HCT116 (cell line): Measurements from ENCODE around the gene MAPK8. TPM values are rescaled to one million over a fixed set of nuclear protein-coding genes. Genes with fewer than 3 reads are reported as not detected.

Source experiments
- ATAC-seq: fragments of 200-7000 bp; cut with Tn5 transposase; 2 replicates; pipeline ENCODE4 v1.9.1; 2020; ENCODE audit warnings: mild to moderate bottlenecking, moderate library complexity
- BruUV-seq: library from RNA; stranded (reverse); fragments of 400-500 nt; replicated peaks from 2 replicates; lab custom pipeline; 2021; lab: Mats Ljungman, UMichigan
- CTCF ChIA-PET: fragments of 300-600 bp; sonication (Branson Sonifier 250); formaldehyde crosslinking; loops from one replicate; lab custom pipeline; 2021; ENCODE audit warnings: antibody characterized with exemption; lab: Charles Lee
- POLR2A ChIA-PET: fragments of 300-600, 350-600 bp; sonication (Branson Sonifier 250); formaldehyde crosslinking; loops from one replicate; lab custom pipeline; 2021; ENCODE audit warnings: antibody characterized with exemption; lab: Charles Lee
- RAD21 ChIA-PET, 2 experiments: fragments of 300-600 bp; sonication (Branson Sonifier 250); formaldehyde crosslinking; loops; one replicate each; lab custom pipeline; 2023; ENCODE audit warnings: low total read pairs in 2 of 2; ENCODE audit not compliant: uncharacterized antibody in 2 of 2, unreplicated experiment in 2 of 2, low non-redundant PET in 1 of 2; lab: Charles Lee
- DNase-seq: peaks from one replicate; pipeline ENCODE4 v3.0.0-alpha.2; 2010; ENCODE audit warnings: low read depth, low spot score
- H2AFZ ChIP-seq: fragments of 200-600 bp; shearing (Covaris generic), sonication (generic); 2 replicates; pipeline ENCODE4 v1.6.1; 2017; ENCODE audit warnings: low read depth, mixed run types, mixed read lengths, antibody characterized with exemption, low read length; ENCODE audit not compliant: poor library complexity, severe bottlenecking
- H3K27ac ChIP-seq: 2 replicates; pipeline ENCODE4 v1.5.1; 2012; ENCODE audit warnings: low read depth, low read length
- H3K27me3 ChIP-seq: fragments of 200-600 bp; sonication (generic); 2 replicates; pipeline ENCODE4 v1.6.1; 2016; ENCODE audit warnings: mixed run types, low read length, mixed read lengths; ENCODE audit not compliant: insufficient read depth
- H3K36me3 ChIP-seq, 2 experiments: fragments of 200-500 bp in 1 of 2; fragments of 200-600 bp in 1 of 2; sonication (Bioruptor generic) in 1 of 2; sonication (generic) in 1 of 2; 2 replicates each; pipeline versions ENCODE4 v1.5.1 to v1.6.1; 2014 to 2016; ENCODE audit warnings: low read length in 2 of 2, inconsistent platforms in 1 of 2, mixed read lengths in 1 of 2, mixed run types in 1 of 2; ENCODE audit not compliant: insufficient read depth in 2 of 2, control insufficient read depth in 1 of 2
- H3K4me1 ChIP-seq, 2 experiments: fragments of 200-600 bp in 1 of 2; sonication (generic) in 1 of 2; 2 replicates each; pipeline versions ENCODE4 v1.5.1 to v1.6.1; 2012 to 2017; ENCODE audit warnings: low read length in 2 of 2, inconsistent platforms in 1 of 2, mild to moderate bottlenecking in 1 of 2, mixed read lengths in 1 of 2, mixed run types in 1 of 2, moderate library complexity in 1 of 2; ENCODE audit not compliant: insufficient read depth in 2 of 2, control insufficient read depth in 1 of 2
- H3K4me2 ChIP-seq: fragments of 200-600 bp; sonication (generic); 2 replicates; pipeline ENCODE4 v1.6.1; 2017; ENCODE audit warnings: mixed run types, low read length, mixed read lengths
- H3K4me3 ChIP-seq, 2 experiments: fragments of 200-600 bp in 1 of 2; sonication (generic) in 1 of 2; replicated peaks in 1 of 2; 2 replicates each; pipeline ENCODE4 v1.5.1; 2011 to 2016; ENCODE audit warnings: low read length in 2 of 2, control low read depth in 1 of 2, low read depth in 1 of 2, mild to moderate bottlenecking in 1 of 2, mixed read lengths in 1 of 2, mixed run types in 1 of 2
- H3K79me2 ChIP-seq: fragments of 200-600 bp; sonication (generic); 2 replicates; pipeline ENCODE4 v1.6.1; 2017; ENCODE audit warnings: mild to moderate bottlenecking, mixed run types, low read length, moderate library complexity, mixed read lengths; ENCODE audit not compliant: insufficient read depth
- H3K9ac ChIP-seq: fragments of 200-600 bp; sonication (generic); 2 replicates; pipeline ENCODE4 v1.6.1; 2016; ENCODE audit warnings: low read length, mixed read lengths
- H3K9me2 ChIP-seq: fragments of 200-600 bp; sonication (generic), shearing (Covaris generic); 2 replicates; pipeline ENCODE4 v1.6.1; 2017; ENCODE audit warnings: mixed run types, mild to moderate bottlenecking, moderate library complexity; ENCODE audit not compliant: insufficient read depth
- H3K9me3 ChIP-seq, 2 experiments: fragments of 200-500 bp in 1 of 2; fragments of 200-600 bp in 1 of 2; sonication (Bioruptor generic) in 1 of 2; sonication (generic) in 1 of 2; 2 replicates each; pipeline ENCODE4 v1.6.1; 2014 to 2017; ENCODE audit warnings: low read length in 2 of 2, mixed read lengths in 2 of 2, inconsistent platforms in 1 of 2, low read depth in 1 of 2, mild to moderate bottlenecking in 1 of 2, mixed run types in 1 of 2, moderate library complexity in 1 of 2; ENCODE audit not compliant: control insufficient read depth in 1 of 2, insufficient read depth in 1 of 2
- H4K20me1 ChIP-seq: fragments of 200-600 bp; sonication (generic), shearing (Covaris generic); 2 replicates; pipeline ENCODE4 v1.6.1; 2017; ENCODE audit warnings: mixed run types, mild to moderate bottlenecking, moderate library complexity; ENCODE audit not compliant: insufficient read depth
- EGR1 ChIP-seq: IDR thresholded peaks from 2 replicates; pipeline ENCODE4 v1.6.1; 2012; ENCODE audit warnings: low read depth
- ELF1 ChIP-seq: IDR thresholded peaks from 2 replicates; pipeline ENCODE4 v1.6.1; 2012; ENCODE audit warnings: low read depth, borderline replicate concordance
- EZH2phosphoT487 ChIP-seq: fragments of 200-600 bp; IDR thresholded peaks from 2 replicates; pipeline ENCODE4 v1.6.1; 2018; ENCODE audit warnings: antibody characterized with exemption, borderline replicate concordance
- JUND ChIP-seq: IDR thresholded peaks from 2 replicates; pipeline ENCODE4 v1.6.1; 2012
- RAD21 ChIP-seq: IDR thresholded peaks from 2 replicates; pipeline ENCODE4 v1.6.1; 2012; ENCODE audit warnings: low read depth, mild to moderate bottlenecking
- SIN3A ChIP-seq: IDR thresholded peaks from 2 replicates; pipeline ENCODE4 v1.6.1; 2012; ENCODE audit warnings: low read depth
- SRF ChIP-seq: IDR thresholded peaks from 2 replicates; pipeline ENCODE4 v1.6.1; 2012; ENCODE audit warnings: low read depth
- TCF7L2 ChIP-seq: IDR thresholded peaks from 2 replicates; pipeline ENCODE4 v1.7.0; 2011; ENCODE audit warnings: borderline replicate concordance, inconsistent platforms; ENCODE audit not compliant: insufficient read depth, insufficient read length; ENCODE audit errors: extremely low read depth
- YY1 ChIP-seq: IDR thresholded peaks from 2 replicates; pipeline ENCODE4 v1.6.1; 2011; ENCODE audit warnings: low read length, low read depth, moderate library complexity, mild to moderate bottlenecking; ENCODE audit not compliant: insufficient replicate concordance; ENCODE audit errors: extremely low read depth
- ZFX ChIP-seq: fragments of 450-650 bp; IDR thresholded peaks from 2 replicates; pipeline ENCODE4 v1.6.1; 2017
- ZNF274 ChIP-seq: fragments of 200-500 bp; sonication (Bioruptor generic); IDR thresholded peaks from 2 replicates; pipeline ENCODE4 v1.6.1; 2014; ENCODE audit warnings: mild to moderate bottlenecking, low read depth, low read length, inconsistent platforms
- intact Hi-C: fragments of 100-400 bp; cut with micrococcal nuclease; formaldehyde crosslinking; loops from 2 replicates; pipeline ENCODE4 v1.10.0; 2022
- total RNA-seq: library from RNA; stranded (reverse); gene quantifications from one replicate; pipeline ENCODE4 v1.2.1, GENCODE V29; 2021; ENCODE audit not compliant: unreplicated experiment
- TF ChIP-seq, protein P1 (sequence below): IDR thresholded peaks from 2 replicates; pipeline ENCODE4 v1.6.1; 2012
- TF ChIP-seq, protein P2 (sequence below): IDR thresholded peaks from 2 replicates; pipeline ENCODE4 v1.6.1; 2012; ENCODE audit warnings: low read depth
- TF ChIP-seq, protein P3 (sequence below): IDR thresholded peaks from 2 replicates; pipeline ENCODE4 v1.6.1; 2012

MAPK8 gene
- total RNA-seq, 1 experiment from 2014 or later = 71.0 TPM

DNA sequence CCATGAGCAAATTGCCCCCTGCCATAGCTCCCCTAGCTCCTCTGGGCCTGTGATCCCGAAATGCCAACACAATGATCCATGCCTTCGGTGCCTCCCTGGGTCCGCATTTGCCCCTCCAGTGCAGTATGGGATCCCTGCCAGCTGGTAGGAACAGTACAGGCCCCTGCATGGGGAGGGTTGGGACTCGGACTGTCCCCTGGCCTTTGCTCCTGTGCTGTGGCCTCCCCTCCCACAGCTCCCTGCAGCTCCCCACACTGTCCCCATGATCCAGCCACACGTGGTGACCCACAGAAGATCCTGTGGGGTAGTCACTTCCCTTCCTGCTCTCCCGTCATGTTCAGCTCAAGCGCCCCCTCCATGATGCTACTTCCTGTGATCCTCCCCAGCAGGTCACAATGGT lies 140.3 kb downstream of the MAPK8 start:
- H3K4me3 ChIP-seq = no peak overlapping the region
- DNase-seq = no peak
- ATAC-seq = no peak
- intact Hi-C loops = no loop called here
- no peak overlapping the region for H3K27ac ChIP-seq
- ChIA-PET RAD21 (no interaction called here), POLR2A (no interaction called here), CTCF (interaction anchor here (0.9 kb wide), 1 partner anchor 60 kb away, joined by 3 read pairs; no protein-coding TSS in a partner anchor)
- no peaks in the 10 kb centered on the region; a peak in 1 of 4 replicates for H3K4me1 ChIP-seq
- H3K9me3 ChIP-seq = no peaks in the 10 kb centered on the region
- H2AFZ ChIP-seq = no peak overlapping the region
- no peaks in the 10 kb centered on the region for H3K9me2 ChIP-seq
- no peaks in the 10 kb centered on the region for H3K79me2 ChIP-seq
- H3K9ac ChIP-seq = no peak overlapping the region
- H3K4me2 ChIP-seq = no peak overlapping the region
- H3K27me3 ChIP-seq = no peaks in the 10 kb centered on the region
- BruUV-seq = no TSS peak
- no peaks in the 10 kb centered on the region for H3K36me3 ChIP-seq
- TF ChIP-seq RAD21 = no peak
- TF ChIP-seq, protein P1, sequence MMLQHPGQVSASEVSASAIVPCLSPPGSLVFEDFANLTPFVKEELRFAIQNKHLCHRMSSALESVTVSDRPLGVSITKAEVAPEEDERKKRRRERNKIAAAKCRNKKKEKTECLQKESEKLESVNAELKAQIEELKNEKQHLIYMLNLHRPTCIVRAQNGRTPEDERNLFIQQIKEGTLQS = no peak
- TF ChIP-seq SRF = no peak
- TF ChIP-seq, protein P2, sequence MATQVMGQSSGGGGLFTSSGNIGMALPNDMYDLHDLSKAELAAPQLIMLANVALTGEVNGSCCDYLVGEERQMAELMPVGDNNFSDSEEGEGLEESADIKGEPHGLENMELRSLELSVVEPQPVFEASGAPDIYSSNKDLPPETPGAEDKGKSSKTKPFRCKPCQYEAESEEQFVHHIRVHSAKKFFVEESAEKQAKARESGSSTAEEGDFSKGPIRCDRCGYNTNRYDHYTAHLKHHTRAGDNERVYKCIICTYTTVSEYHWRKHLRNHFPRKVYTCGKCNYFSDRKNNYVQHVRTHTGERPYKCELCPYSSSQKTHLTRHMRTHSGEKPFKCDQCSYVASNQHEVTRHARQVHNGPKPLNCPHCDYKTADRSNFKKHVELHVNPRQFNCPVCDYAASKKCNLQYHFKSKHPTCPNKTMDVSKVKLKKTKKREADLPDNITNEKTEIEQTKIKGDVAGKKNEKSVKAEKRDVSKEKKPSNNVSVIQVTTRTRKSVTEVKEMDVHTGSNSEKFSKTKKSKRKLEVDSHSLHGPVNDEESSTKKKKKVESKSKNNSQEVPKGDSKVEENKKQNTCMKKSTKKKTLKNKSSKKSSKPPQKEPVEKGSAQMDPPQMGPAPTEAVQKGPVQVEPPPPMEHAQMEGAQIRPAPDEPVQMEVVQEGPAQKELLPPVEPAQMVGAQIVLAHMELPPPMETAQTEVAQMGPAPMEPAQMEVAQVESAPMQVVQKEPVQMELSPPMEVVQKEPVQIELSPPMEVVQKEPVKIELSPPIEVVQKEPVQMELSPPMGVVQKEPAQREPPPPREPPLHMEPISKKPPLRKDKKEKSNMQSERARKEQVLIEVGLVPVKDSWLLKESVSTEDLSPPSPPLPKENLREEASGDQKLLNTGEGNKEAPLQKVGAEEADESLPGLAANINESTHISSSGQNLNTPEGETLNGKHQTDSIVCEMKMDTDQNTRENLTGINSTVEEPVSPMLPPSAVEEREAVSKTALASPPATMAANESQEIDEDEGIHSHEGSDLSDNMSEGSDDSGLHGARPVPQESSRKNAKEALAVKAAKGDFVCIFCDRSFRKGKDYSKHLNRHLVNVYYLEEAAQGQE = no peak
- TF ChIP-seq ELF1 = no peak
- no peak for TF ChIP-seq EGR1
- TF ChIP-seq ZNF274 = no peak
- no peak for TF ChIP-seq SIN3A
- no peak for TF ChIP-seq EZH2phosphoT487
- TF ChIP-seq ZFX = no peak
- TF ChIP-seq, protein P3, sequence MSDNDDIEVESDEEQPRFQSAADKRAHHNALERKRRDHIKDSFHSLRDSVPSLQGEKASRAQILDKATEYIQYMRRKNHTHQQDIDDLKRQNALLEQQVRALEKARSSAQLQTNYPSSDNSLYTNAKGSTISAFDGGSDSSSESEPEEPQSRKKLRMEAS = no peak
- TF ChIP-seq TCF7L2 = no peak
- no peak for TF ChIP-seq YY1
- no peak for TF ChIP-seq JUND
- TF ChIP-seq, all 23 proteins: peak for 0
- H4K20me1 ChIP-seq = no peaks in the 10 kb centered on the region
